Measurements from ENCODE around the gene C19orf38. TPM values are rescaled to one million over a fixed set of nuclear protein-coding genes. Genes with fewer than 3 reads are reported as not detected.

C19orf38 gene
- total and polyA plus RNA-seq, 3 experiments from 2014 or later = 0.44 to 0.48 TPM; not detected in 1

- H3K27ac Mint-ChIP-seq = peak overlapping the region in 1 of 8 donors; percentile 39
- H3K27me3 Mint-ChIP-seq = peaks cover 3 to 4% of the 10 kb centered on the region in 2 donors
- peaks cover 0 to 7% (median 4%) of the 10 kb centered on the region in 3 donors for H3K36me3 Mint-ChIP-seq
- no peak for DNase-seq
- CTCF ChIA-PET = interaction anchor here (1.6 kb wide), 1 partner anchor 21 kb away, joined by 4 read pairs; no protein-coding TSS in a partner anchor
- no peak overlapping the region for H3K4me3 Mint-ChIP-seq
- Histone ChIP-seq H3K4me1 (ENCODE audit: insufficient read depth, low read length) (no peaks in the 10 kb centered on the region), H3K9me3 (ENCODE audit: low read length) (peaks cover 8% of the 10 kb centered on the region), H3K27me3 (ENCODE audit: insufficient read depth, low read length, poor library complexity, severe bottlenecking) (no peaks in the 10 kb centered on the region), H3K27ac (ENCODE audit: low read depth, low read length) (no peak overlapping the region), H3K4me3 (ENCODE audit: low read length) (no peak overlapping the region), H3K36me3 (ENCODE audit: insufficient read depth, low read length) (no peaks in the 10 kb centered on the region)
- H3K9me3 Mint-ChIP-seq = peaks cover 5 to 10% (median 8%) of the 10 kb centered on the region in 5 donors
- H3K4me1 Mint-ChIP-seq = no peaks in the 10 kb centered on the region
- POLR2A ChIA-PET = no interaction called here
Observed at GRCh38 chr19:10842788-10843187, 5.4 kb upstream of the C19orf38 start.

DNA sequence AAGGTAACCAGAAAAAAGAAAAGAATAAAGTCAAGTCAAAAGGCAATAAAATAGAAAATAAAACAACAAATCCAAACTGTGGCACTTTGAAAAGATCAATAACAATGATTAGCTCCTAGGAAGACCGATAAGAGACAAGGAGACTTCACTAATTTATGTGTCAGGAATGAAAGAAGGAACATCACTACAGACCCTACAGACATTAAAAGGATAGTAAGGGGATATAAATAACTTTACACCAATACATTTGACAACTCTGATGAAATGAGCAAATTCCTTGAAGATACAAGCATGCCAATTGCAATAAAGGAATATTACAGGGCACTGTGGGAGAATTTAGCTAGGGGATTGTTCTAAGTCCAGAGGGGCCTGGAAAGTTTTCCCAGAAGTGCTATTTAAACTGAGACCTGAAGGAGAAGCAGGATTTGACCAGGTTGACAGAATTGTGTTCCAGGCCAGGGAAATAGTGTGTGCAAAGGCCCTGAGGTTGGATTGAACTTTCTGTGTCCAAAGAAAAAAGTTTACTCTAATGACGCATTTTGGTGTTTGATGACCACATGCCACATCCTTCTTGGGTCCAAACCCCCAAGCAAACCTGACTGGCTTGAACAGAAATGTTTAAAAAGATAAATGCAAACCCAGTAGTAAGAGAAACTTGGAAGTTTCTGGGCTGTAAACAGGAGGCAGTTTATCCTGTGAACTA, 1.6 kb upstream of the C19orf38 start:
- no peak for DNase-seq
- Mint-ChIP-seq H3K27me3 (peaks cover 8 to 10% of the 10 kb centered on the region in 2 donors), H3K27ac (no peak overlapping the region), H3K4me3 (no peak overlapping the region), H3K36me3 (peaks cover 0 to 7% (median 4%) of the 10 kb centered on the region in 3 donors), H3K4me1 (no peaks in the 10 kb centered on the region), H3K9me3 (peaks cover 5 to 9% (median 8%) of the 10 kb centered on the region in 5 donors)
- Histone ChIP-seq H3K27ac (ENCODE audit: low read depth, low read length) (no peak overlapping the region), H3K4me3 (ENCODE audit: low read length) (no peak overlapping the region), H3K27me3 (ENCODE audit: insufficient read depth, low read length, poor library complexity, severe bottlenecking) (no peaks in the 10 kb centered on the region), H3K36me3 (ENCODE audit: insufficient read depth, low read length) (no peaks in the 10 kb centered on the region), H3K4me1 (ENCODE audit: insufficient read depth, low read length) (no peaks in the 10 kb centered on the region), H3K9me3 (ENCODE audit: low read length) (peaks cover 8% of the 10 kb centered on the region)
- CTCF ChIA-PET = interaction anchor here (1.1 to 1.4 kb wide), 2 partner anchors 11 to 18 kb away, joined by 4 to 6 read pairs; partner anchors contain the start of gene TMED1
- POLR2A ChIA-PET = interaction anchor here (0.6 to 0.8 kb wide), 2 partner anchors 11 to 515 kb away, joined by 3 to 14 read pairs; partner anchors contain the start of gene TMED1

DNA sequence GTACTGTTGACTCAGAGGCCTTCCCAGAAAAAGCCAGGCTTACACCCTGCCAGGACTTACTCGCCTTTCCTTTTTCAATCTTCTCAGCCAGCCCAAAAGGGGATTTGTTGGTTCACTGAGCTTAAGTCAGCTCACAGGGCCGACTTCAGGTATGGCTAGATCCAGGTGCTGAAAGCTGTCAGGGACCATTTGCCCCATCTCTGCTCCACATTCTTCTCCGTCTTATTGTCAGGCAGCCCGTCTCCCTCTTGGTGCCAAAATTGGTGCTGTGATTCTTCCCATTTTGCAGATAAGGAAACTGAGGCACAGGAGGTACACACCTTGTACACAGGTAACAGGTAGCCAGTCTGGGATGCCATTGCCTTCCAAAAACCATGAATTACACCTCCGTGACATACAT, 2.4 kb downstream of the C19orf38 start:
- H3K4me1 ChIP-seq (ENCODE audit: insufficient read depth, low read length) = no peaks in the 10 kb centered on the region
- Mint-ChIP-seq H3K27ac (no peak overlapping the region), H3K9me3 (peaks cover 4 to 8% (median 6%) of the 10 kb centered on the region in 5 donors), H3K27me3 (peaks cover 6 to 8% of the 10 kb centered on the region in 2 donors), H3K36me3 (peaks cover 0 to 4% (median 3%) of the 10 kb centered on the region in 3 donors), H3K4me3 (no peak overlapping the region), H3K4me1 (no peaks in the 10 kb centered on the region)
- H3K9me3 ChIP-seq (ENCODE audit: low read length) = peaks cover 8% of the 10 kb centered on the region
- no peak overlapping the region for H3K27ac ChIP-seq (ENCODE audit: low read depth, low read length)
- ChIA-PET POLR2A (interaction anchor here (0.5 kb wide), 2 partner anchors 28 to 41 kb away, joined by 3 read pairs; no protein-coding TSS in a partner anchor), CTCF (interaction anchor here (1.7 to 3.1 kb wide), 2 partner anchors 14 to 133 kb away, joined by 7 to 12 read pairs; partner anchors contain the start of gene DNM2)
- DNase-seq = no peak
- no peaks in the 10 kb centered on the region for H3K27me3 ChIP-seq (ENCODE audit: insufficient read depth, low read length, poor library complexity, severe bottlenecking)
- no peaks in the 10 kb centered on the region for H3K36me3 ChIP-seq (ENCODE audit: insufficient read depth, low read length)
- no peak overlapping the region for H3K4me3 ChIP-seq (ENCODE audit: low read length)

DNA sequence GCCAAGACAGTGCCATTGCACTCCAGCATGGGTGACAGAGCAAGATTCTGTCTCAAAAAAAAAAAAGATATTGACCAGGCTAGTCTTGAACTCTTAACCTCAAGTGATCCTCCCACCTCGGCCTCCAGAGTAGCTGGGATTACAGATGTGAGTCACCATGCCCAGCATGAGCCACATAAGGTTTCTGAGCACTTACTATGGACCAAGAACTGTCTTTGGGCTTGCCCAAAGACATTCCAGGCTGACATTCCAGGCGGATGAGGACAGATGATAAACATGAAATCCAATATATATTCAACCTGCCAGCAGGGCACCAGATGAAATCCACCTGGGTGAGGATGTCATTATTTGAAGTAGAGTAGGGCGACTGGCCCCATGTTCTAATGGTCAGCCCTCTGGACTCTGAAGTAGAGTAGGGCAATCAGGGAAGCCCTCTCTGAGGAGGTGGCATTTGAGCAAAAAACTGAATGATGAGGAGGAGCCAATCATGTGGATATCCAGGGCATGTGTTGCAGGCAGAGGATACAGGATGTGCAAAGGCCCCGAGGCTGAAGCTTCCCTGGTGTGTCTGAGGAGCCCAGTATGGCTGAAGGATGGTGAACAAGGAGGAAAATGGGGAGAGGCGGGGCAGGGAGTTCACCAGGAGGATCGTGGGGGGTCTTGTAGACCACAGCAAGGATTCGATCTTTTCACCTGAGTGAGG, 4.0 kb downstream of the C19orf38 start:
- peaks cover 6 to 8% of the 10 kb centered on the region in 2 donors for H3K27me3 Mint-ChIP-seq
- no peaks in the 10 kb centered on the region for H3K4me1 ChIP-seq (ENCODE audit: insufficient read depth, low read length)
- H3K36me3 ChIP-seq (ENCODE audit: insufficient read depth, low read length) = no peaks in the 10 kb centered on the region
- no peak overlapping the region for H3K27ac ChIP-seq (ENCODE audit: low read depth, low read length)
- H3K27me3 ChIP-seq (ENCODE audit: insufficient read depth, low read length, poor library complexity, severe bottlenecking) = no peaks in the 10 kb centered on the region
- H3K36me3 Mint-ChIP-seq = no peaks in the 10 kb centered on the region
- H3K27ac Mint-ChIP-seq = peak overlapping the region in 1 of 8 donors; percentile 57
- H3K9me3 ChIP-seq (ENCODE audit: low read length) = no peaks in the 10 kb centered on the region
- H3K9me3 Mint-ChIP-seq = peaks cover 0 to 1% (median 0%) of the 10 kb centered on the region in 5 donors
- DNase-seq = no peak
- H3K4me3 Mint-ChIP-seq = no peak overlapping the region
- no peak overlapping the region for H3K4me3 ChIP-seq (ENCODE audit: low read length)
- CTCF ChIA-PET = interaction anchor here (3.1 to 4.3 kb wide), 2 partner anchors 12 to 135 kb away, joined by 12 to 25 read pairs; partner anchors contain the start of gene DNM2
- POLR2A ChIA-PET = no interaction called here
- H3K4me1 Mint-ChIP-seq = no peaks in the 10 kb centered on the region

- Histone ChIP-seq H3K27me3 (ENCODE audit: insufficient read depth, low read length, poor library complexity, severe bottlenecking) (no peaks in the 10 kb centered on the region), H3K4me3 (ENCODE audit: low read length) (no peak overlapping the region), H3K4me1 (ENCODE audit: insufficient read depth, low read length) (no peaks in the 10 kb centered on the region), H3K36me3 (ENCODE audit: insufficient read depth, low read length) (no peaks in the 10 kb centered on the region), H3K9me3 (ENCODE audit: low read length) (no peaks in the 10 kb centered on the region), H3K27ac (ENCODE audit: low read depth, low read length) (no peak overlapping the region)
- no peaks in the 10 kb centered on the region for H3K36me3 Mint-ChIP-seq
- H3K27me3 Mint-ChIP-seq = peaks cover 4 to 6% of the 10 kb centered on the region in 2 donors
- H3K9me3 Mint-ChIP-seq = no peaks in the 10 kb centered on the region
- no peaks in the 10 kb centered on the region for H3K4me1 Mint-ChIP-seq
- ChIA-PET POLR2A (no interaction called here), CTCF (interaction anchor here (0.8 to 4.3 kb wide), 2 partner anchors 12 to 135 kb away, joined by 5 to 25 read pairs; partner anchors contain the start of gene DNM2)
- H3K27ac Mint-ChIP-seq = no peak overlapping the region
- no peak overlapping the region for H3K4me3 Mint-ChIP-seq
- no peak for DNase-seq
Observed at GRCh38 chr19:10852941-10853340, 4.7 kb downstream of the C19orf38 start.

GRCh38 chr19:10854350-10855089, 6.3 kb downstream of the C19orf38 start:
- Histone ChIP-seq H3K4me1 (ENCODE audit: insufficient read depth, low read length) (no peaks in the 10 kb centered on the region), H3K9me3 (ENCODE audit: low read length) (no peaks in the 10 kb centered on the region), H3K36me3 (ENCODE audit: insufficient read depth, low read length) (no peaks in the 10 kb centered on the region), H3K27me3 (ENCODE audit: insufficient read depth, low read length, poor library complexity, severe bottlenecking) (no peaks in the 10 kb centered on the region), H3K4me3 (ENCODE audit: low read length) (no peak overlapping the region), H3K27ac (ENCODE audit: low read depth, low read length) (no peak overlapping the region)
- Mint-ChIP-seq H3K4me3 (no peak overlapping the region), H3K27ac (peak overlapping the region in 1 of 8 donors; percentile 42), H3K4me1 (no peaks in the 10 kb centered on the region), H3K36me3 (no peaks in the 10 kb centered on the region), H3K9me3 (no peaks in the 10 kb centered on the region), H3K27me3 (peaks cover 0 to 6% of the 10 kb centered on the region in 2 donors)
- no peak for DNase-seq
- ChIA-PET CTCF (interaction anchor here (1.2 to 4.3 kb wide), 2 partner anchors 10 to 137 kb away, joined by 4 to 25 read pairs; partner anchors contain the start of gene DNM2), POLR2A (interaction anchor here (0.6 to 0.7 kb wide), 3 partner anchors 12 to 770 kb away, joined by 3 to 5 read pairs (median 5); no protein-coding TSS in a partner anchor)

GRCh38 chr19:10855879-10856522, 7.8 kb downstream of the C19orf38 start:
- no peak overlapping the region for H3K27ac ChIP-seq (ENCODE audit: low read depth, low read length)
- no peaks in the 10 kb centered on the region for H3K9me3 ChIP-seq (ENCODE audit: low read length)
- Mint-ChIP-seq H3K4me3 (no peak overlapping the region), H3K36me3 (peaks cover 0 to under 1% (median 0%) of the 10 kb centered on the region in 3 donors), H3K27ac (peak overlapping the region in 1 of 8 donors; percentile 79), H3K27me3 (no peaks in the 10 kb centered on the region), H3K4me1 (peaks cover 0 to under 1% (median 0%) of the 10 kb centered on the region in 3 donors), H3K9me3 (no peaks in the 10 kb centered on the region)
- no peak overlapping the region for H3K4me3 ChIP-seq (ENCODE audit: low read length)
- CTCF ChIA-PET = interaction anchor here (0.9 to 4.3 kb wide), 4 partner anchors 9 to 139 kb away, joined by 3 to 25 read pairs (median 4); partner anchors contain the start of genes DNM2 and TMED1
- H3K27me3 ChIP-seq (ENCODE audit: insufficient read depth, low read length, poor library complexity, severe bottlenecking) = no peaks in the 10 kb centered on the region
- H3K36me3 ChIP-seq (ENCODE audit: insufficient read depth, low read length) = no peaks in the 10 kb centered on the region
- no peaks in the 10 kb centered on the region for H3K4me1 ChIP-seq (ENCODE audit: insufficient read depth, low read length)
- POLR2A ChIA-PET = no interaction called here
- no peak for DNase-seq
